Calu3 (cell line): ENCODE measurements around the gene RPN1. TPM values are rescaled to one million over a fixed set of nuclear protein-coding genes. Genes with fewer than 3 reads are reported as not detected.

Experiments
- BruUV-seq: library from RNA; stranded (reverse); fragments of 400-500 nt; replicated peaks from 2 replicates; lab custom pipeline; 2021; lab: Mats Ljungman, UMichigan
- CTCF ChIA-PET: fragments of 300-600 bp; sonication (Branson Sonifier 250); formaldehyde crosslinking; loops from one replicate; lab custom pipeline; 2022; ENCODE audit warnings: antibody characterized with exemption; lab: Charles Lee
- DNase-seq: peaks from one replicate; pipeline ENCODE4 v3.0.0; 2022
- H3K27ac Mint-ChIP-seq: one replicate; pipeline ENCODE4 v1.8.0; 2022; ENCODE audit warnings: mixed read lengths; ENCODE audit not compliant: unreplicated experiment
- H3K27me3 Mint-ChIP-seq: one replicate; pipeline ENCODE4 v1.8.0; 2022; ENCODE audit warnings: mixed read lengths; ENCODE audit not compliant: unreplicated experiment
- H3K36me3 Mint-ChIP-seq: one replicate; pipeline ENCODE4 v1.8.0; 2022; ENCODE audit warnings: mild to moderate bottlenecking, moderate library complexity, mixed read lengths; ENCODE audit not compliant: insufficient read depth, unreplicated experiment
- H3K4me1 Mint-ChIP-seq: one replicate; pipeline ENCODE4 v1.8.0; 2022; ENCODE audit warnings: mild to moderate bottlenecking, low read depth, mixed read lengths; ENCODE audit not compliant: unreplicated experiment
- H3K4me3 Mint-ChIP-seq: one replicate; pipeline ENCODE4 v1.8.0; 2022; ENCODE audit warnings: mild to moderate bottlenecking, low read depth, moderate library complexity, mixed read lengths; ENCODE audit not compliant: unreplicated experiment
- H3K9me3 Mint-ChIP-seq: one replicate; pipeline ENCODE4 v1.8.0; 2022; ENCODE audit warnings: low read depth, mixed read lengths; ENCODE audit not compliant: unreplicated experiment
- intact Hi-C: fragments of 100-400 bp; cut with micrococcal nuclease; formaldehyde crosslinking; loops from one replicate; pipeline ENCODE4 v1.10.0; 2022; ENCODE audit not compliant: unreplicated experiment
- total RNA-seq: library from RNA; stranded (reverse); gene quantifications from 2 replicates; pipeline ENCODE4 v1.2.3, GENCODE V29; 2022
- TF ChIP-seq, protein P1 (sequence below): fragments of 200-600 bp; IDR thresholded peaks from one replicate; pipeline ENCODE4 v1.8.0; 2022; ENCODE audit warnings: antibody characterized with exemption; ENCODE audit not compliant: unreplicated experiment

RPN1 gene
- total RNA-seq, 1 experiment from 2014 or later: 474 TPM

DNA sequence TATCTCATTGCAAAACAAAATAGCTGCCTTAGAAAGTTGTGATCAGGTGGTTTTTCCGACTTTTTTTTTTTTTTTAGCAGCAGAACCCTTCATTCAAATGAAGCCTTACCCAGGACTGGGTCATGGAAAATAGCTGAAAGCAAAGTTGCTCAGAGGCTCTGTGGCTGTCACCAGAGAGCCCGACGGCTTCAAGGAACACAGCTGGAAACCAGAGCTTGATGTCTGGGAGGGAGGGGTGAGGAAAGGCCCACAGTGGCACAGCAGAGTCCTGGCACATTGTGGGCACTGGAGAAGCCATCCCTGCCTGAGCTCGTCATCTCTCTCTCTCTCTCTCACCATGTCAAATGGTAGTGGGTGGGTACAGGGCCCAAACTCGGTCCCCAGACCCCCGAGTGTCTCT, 77.5 kb downstream of the RPN1 start:
- CTCF ChIA-PET: interaction anchor here (0.5 to 2.7 kb wide), 7 partner anchors 8 to 55 kb away, joined by 3 to 19 read pairs (median 3); no protein-coding TSS in a partner anchor

DNA sequence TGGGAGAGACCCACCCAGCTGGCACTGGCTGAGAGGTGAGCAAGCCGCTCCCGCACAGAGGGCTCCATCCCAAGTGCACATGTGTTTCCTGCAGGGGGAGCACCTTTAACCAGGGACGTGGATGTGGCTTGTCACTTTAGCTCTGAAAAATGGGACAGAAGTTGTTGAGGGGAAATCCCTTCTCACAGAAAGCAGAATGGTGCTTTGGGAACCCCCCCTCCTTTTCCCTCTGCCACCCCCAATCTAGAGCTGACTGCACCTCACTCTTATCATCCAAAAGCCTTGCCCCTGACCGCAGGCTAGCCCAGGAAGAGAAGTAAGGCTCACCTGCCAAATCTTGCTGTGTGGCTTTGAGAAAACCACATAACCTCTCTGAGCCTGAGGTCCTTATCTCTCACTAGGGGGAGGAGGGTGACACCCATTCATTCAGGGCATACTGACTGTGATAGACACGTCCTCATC, 77.9 kb downstream of the RPN1 start:
- no peaks in the 10 kb centered on the region for H3K4me1 Mint-ChIP-seq
- no peak overlapping the region for H3K27ac Mint-ChIP-seq
- no peak overlapping the region for H3K4me3 Mint-ChIP-seq
- DNase-seq: peak; percentile 71
- H3K36me3 Mint-ChIP-seq: no peaks in the 10 kb centered on the region
- BruUV-seq: no TSS peak
- H3K9me3 Mint-ChIP-seq: no peaks in the 10 kb centered on the region
- intact Hi-C loops: no loop called here
- CTCF ChIA-PET: interaction anchor here (0.5 to 2.7 kb wide), 7 partner anchors 9 to 134 kb away, joined by 3 to 19 read pairs (median 3); no protein-coding TSS in a partner anchor
- H3K27me3 Mint-ChIP-seq: peaks cover 86% of the 10 kb centered on the region
- TF ChIP-seq, protein P1, sequence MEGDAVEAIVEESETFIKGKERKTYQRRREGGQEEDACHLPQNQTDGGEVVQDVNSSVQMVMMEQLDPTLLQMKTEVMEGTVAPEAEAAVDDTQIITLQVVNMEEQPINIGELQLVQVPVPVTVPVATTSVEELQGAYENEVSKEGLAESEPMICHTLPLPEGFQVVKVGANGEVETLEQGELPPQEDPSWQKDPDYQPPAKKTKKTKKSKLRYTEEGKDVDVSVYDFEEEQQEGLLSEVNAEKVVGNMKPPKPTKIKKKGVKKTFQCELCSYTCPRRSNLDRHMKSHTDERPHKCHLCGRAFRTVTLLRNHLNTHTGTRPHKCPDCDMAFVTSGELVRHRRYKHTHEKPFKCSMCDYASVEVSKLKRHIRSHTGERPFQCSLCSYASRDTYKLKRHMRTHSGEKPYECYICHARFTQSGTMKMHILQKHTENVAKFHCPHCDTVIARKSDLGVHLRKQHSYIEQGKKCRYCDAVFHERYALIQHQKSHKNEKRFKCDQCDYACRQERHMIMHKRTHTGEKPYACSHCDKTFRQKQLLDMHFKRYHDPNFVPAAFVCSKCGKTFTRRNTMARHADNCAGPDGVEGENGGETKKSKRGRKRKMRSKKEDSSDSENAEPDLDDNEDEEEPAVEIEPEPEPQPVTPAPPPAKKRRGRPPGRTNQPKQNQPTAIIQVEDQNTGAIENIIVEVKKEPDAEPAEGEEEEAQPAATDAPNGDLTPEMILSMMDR: peak; percentile 64

More for the DNA sequence above, 77.5 kb downstream of the RPN1 start:
- Mint-ChIP-seq H3K27me3 (peaks cover 90% of the 10 kb centered on the region), H3K4me1 (no peaks in the 10 kb centered on the region), H3K9me3 (no peaks in the 10 kb centered on the region), H3K4me3 (no peak overlapping the region), H3K27ac (no peak overlapping the region), H3K36me3 (no peaks in the 10 kb centered on the region)
- TF ChIP-seq, protein P1: no peak
- no peak for DNase-seq
- no TSS peak for BruUV-seq
- intact Hi-C loops: no loop called here

DNA sequence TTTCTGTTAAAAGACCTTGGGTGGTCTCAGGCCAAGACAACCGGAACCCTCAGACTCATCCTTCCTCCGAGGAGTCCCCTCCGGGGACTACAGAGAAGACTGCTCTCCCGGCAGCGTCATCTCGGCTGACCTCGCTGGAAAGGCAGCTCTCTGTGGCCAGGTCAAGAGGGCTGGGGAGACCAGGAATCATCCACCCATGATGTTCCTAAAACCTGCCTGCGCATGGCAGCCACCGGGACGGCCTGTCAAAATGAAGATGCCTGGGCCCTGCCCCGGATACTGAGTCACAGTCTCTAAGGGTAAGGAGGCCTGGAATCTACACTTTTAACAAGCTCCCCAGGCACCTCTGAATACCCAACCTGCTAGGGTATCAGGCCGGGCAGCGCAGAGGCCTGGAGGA, 78.6 kb downstream of the RPN1 start:
- Mint-ChIP-seq H3K27ac (no peak overlapping the region), H3K27me3 (peaks cover 79% of the 10 kb centered on the region), H3K4me3 (no peak overlapping the region), H3K4me1 (no peaks in the 10 kb centered on the region), H3K9me3 (no peaks in the 10 kb centered on the region), H3K36me3 (no peaks in the 10 kb centered on the region)
- DNase-seq: no peak
- CTCF ChIA-PET: interaction anchor here (0.6 to 2.7 kb wide), 5 partner anchors 9 to 135 kb away, joined by 3 to 19 read pairs (median 3); no protein-coding TSS in a partner anchor
- no TSS peak for BruUV-seq
- intact Hi-C loops: no loop called here
- TF ChIP-seq, protein P1: no peak

Other genes with a start within 250 kb of the RPN1 start
- not detected in 2 replicates for gene DNAJB8, start 183.9 kb downstream of the RPN1 start, total RNA-seq
- gene GATA2, start 157.6 kb downstream of the RPN1 start, total RNA-seq: 9.6 and 13.6 TPM in 2 replicates
- gene RAB7A, start 75.4 kb upstream of the RPN1 start, total RNA-seq: 491 and 522 TPM in 2 replicates
- 112 and 124 TPM in 2 replicates for gene ACAD9, start 228.8 kb upstream of the RPN1 start, total RNA-seq